ENCODE results near the gene NR4A1.
A peak's percentile ranks its signal among the peaks of the same experiment; 100 is the strongest.

NR4A1 gene

GRCh38 chr12:52083638-52083996, 32.4 kb downstream of the NR4A1 start:
- in situ Hi-C loops (cut with MboI; ENCODE audit: low sequenced_read_pairs, unreplicated experiment): no loop called here
- TF ChIP-seq CTCF (IDR thresholded peaks at IDR 0.05; ENCODE audit: borderline replicate concordance, control extremely low read depth, extremely low read depth, insufficient read depth, missing control alignments): no peak
- DNase-seq (ENCODE audit: low spot score): no peak

GRCh38 chr12:52084491-52085231, 33.4 kb downstream of the NR4A1 start:
- no peak for TF ChIP-seq CTCF (IDR thresholded peaks at IDR 0.05; ENCODE audit: borderline replicate concordance, control extremely low read depth, extremely low read depth, insufficient read depth, missing control alignments)
- in situ Hi-C loops (cut with MboI; ENCODE audit: low sequenced_read_pairs, unreplicated experiment): no loop called here
- peak; percentile 8 for DNase-seq (ENCODE audit: low spot score)

- peak; percentile 12 for DNase-seq (ENCODE audit: low spot score)
- in situ Hi-C loops (cut with MboI; ENCODE audit: low sequenced_read_pairs, unreplicated experiment): no loop called here
Measured at GRCh38 chr12:52085682-52086180, 34.5 kb downstream of the NR4A1 start.

GRCh38 chr12:52086366-52086765, 35.1 kb downstream of the NR4A1 start:
- in situ Hi-C loops (cut with MboI; ENCODE audit: low sequenced_read_pairs, unreplicated experiment): no loop called here
- TF ChIP-seq CTCF (IDR thresholded peaks at IDR 0.05; ENCODE audit: borderline replicate concordance, control extremely low read depth, extremely low read depth, insufficient read depth, missing control alignments): no peak
- DNase-seq (ENCODE audit: low spot score): no peak

More at GRCh38 chr12:52085682-52086180, 34.5 kb downstream of the NR4A1 start:
- no peak for TF ChIP-seq CTCF (IDR thresholded peaks at IDR 0.05; ENCODE audit: borderline replicate concordance, control extremely low read depth, extremely low read depth, insufficient read depth, missing control alignments)

- no peak for TF ChIP-seq CTCF (IDR thresholded peaks at IDR 0.05; ENCODE audit: borderline replicate concordance, control extremely low read depth, extremely low read depth, insufficient read depth, missing control alignments)
- in situ Hi-C loops (cut with MboI; ENCODE audit: low sequenced_read_pairs, unreplicated experiment): no loop called here
- peak; percentile 18 for DNase-seq (ENCODE audit: low spot score)
Measured at GRCh38 chr12:52086944-52087835, 35.9 kb downstream of the NR4A1 start.

- peak; percentile 75 for DNase-seq (ENCODE audit: low spot score)
- in situ Hi-C loops (cut with MboI; ENCODE audit: low sequenced_read_pairs, unreplicated experiment): no loop called here
- TF ChIP-seq CTCF (IDR thresholded peaks at IDR 0.05; ENCODE audit: borderline replicate concordance, control extremely low read depth, extremely low read depth, insufficient read depth, missing control alignments): no peak
Measured at GRCh38 chr12:52087961-52088820, 36.9 kb downstream of the NR4A1 start.

Data from GM13976 (cell line).